Left colon (tissue), 2 donors: Measurements from ENCODE around the gene OPCML. TPM values are rescaled to one million over a fixed set of nuclear protein-coding genes. Genes with fewer than 3 reads are reported as not detected.

Source experiments
- ATAC-seq: fragments of 200-7000 bp; cut with Tn5 transposase; one replicate; pipeline ENCODE4 v1.9.1; 2020; ENCODE audit warnings: mild to moderate bottlenecking, moderate library complexity
- DNase-seq, 2 donors: peaks; one replicate each; pipeline ENCODE4 v3.0.0-alpha.2; 2020
- intact Hi-C, 2 donors: fragments of 100-400 bp; cut with DNase I in 1 of 2; cut with micrococcal nuclease in 1 of 2; formaldehyde crosslinking; loops; one replicate each; pipeline versions ENCODE4 v1.11.2 to v1.14.0; 2022; cut with DNase I, micrococcal nuclease
- total RNA-seq, 2 donors: library from RNA; stranded (reverse); fragmentation: NEBNext Ultra II Directional; extraction: Animal tissue kit (Norgen Biotek cat#: 25700); gene quantifications; one replicate each; pipeline ENCODE4 v1.2.1, GENCODE V29; 2021
- donor health status: DM: no; HTN: no; CAD: no.
- donor health status: DM: yes; HTN: yes; CAD: no.

Gene OPCML
- total RNA-seq, 2 donors from 2014 or later, result 0.06 to 0.11 TPM

DNA sequence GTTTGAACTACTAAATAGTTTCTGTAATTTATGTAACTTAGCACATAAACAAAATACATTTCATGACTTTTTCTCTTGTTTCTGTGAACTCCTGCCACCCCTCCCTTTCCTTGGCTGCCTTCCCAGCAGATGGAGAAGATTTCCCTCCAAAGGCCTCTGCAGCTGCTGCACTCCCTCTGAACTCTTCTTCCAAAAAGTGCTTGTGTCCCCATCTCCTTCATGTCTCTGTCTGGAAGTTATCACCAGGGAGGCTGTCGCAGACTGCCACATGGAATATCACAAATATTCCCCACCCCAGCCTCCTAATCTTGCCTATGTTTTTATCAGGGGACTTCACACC is 1068.3 kb downstream of the OPCML start:
- intact Hi-C loops, result no loop called here
- DNase-seq (peak in 1 of 2 donors; percentile 5), ATAC-seq (no peak)

DNA sequence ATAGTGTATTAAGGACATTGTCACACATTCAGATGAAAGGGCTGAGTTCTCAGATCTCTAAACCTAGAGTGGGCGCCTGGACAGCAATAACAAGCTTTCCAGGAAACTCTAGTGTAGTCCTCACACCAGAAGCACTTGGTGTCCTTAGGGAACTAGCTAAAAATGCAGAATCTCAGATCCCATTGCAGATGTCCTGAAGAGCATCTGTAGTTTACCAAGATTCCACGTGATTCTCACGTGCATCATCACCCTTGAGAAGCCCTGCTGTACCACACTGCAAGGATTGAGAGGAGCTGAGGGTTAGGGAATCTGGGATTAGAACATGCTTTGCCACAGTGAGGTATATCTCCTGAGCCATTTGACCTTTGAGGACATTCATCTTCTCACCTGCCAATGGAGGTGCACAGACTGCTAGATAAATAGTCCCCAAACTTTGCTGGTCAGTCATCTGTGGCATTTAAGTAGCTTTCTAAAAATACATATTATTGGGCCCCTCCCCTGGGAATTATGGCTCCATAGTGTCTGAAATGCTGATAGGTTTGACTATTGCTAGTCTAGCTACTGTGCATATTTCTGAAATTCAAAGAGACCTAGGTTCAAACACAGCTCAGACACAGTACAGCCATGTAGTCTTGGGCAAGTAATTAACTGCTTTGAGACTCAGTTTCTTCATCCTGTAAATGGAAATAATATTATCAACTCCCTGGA is 1068.9 kb downstream of the OPCML start:
- intact Hi-C loops, result no loop called here
- DNase-seq (no peak), ATAC-seq (no peak)

DNA sequence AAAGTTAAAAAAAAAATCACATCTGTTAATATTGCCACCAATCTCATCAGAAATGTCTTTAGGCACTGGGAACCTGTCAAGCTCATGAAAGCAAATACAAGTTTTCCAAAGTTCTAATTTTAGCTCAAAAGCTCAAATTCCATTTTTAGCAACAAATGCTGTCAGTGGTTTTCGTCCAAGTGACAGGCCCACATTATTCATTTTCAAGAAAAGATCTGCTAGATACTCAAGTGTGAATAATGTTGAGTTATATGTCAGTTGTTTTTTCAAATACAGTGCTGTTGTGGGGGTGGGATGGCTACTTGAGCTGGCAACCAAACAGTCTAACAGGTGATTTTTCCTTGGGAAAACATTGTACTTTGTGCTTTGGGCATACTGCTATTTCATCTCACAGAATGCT is 1072.6 kb downstream of the OPCML start:
- DNase-seq (no peak), ATAC-seq (no peak)
- intact Hi-C loops, result no loop called here

DNA sequence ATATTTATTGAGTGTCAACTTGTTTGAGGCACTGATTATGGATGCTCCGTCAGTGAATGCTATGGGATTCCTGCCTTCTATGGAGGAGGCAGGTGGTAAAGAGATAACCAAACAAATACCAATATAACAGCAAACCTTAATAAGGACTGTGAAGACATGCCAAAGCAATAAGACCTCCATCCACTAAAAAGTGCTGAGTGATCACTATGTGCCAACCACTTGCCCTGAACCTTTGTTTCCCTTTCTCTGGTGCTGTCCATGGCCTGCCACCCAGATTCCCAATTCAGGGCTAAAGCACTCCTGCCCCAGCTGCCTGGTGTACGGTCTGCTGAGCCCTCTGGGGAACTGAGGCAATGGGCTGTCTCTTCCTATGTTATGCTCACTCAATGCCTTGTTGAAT is 1074.9 kb downstream of the OPCML start:
- ATAC-seq (no peak), DNase-seq (no peak)
- intact Hi-C loops, result no loop called here

DNA sequence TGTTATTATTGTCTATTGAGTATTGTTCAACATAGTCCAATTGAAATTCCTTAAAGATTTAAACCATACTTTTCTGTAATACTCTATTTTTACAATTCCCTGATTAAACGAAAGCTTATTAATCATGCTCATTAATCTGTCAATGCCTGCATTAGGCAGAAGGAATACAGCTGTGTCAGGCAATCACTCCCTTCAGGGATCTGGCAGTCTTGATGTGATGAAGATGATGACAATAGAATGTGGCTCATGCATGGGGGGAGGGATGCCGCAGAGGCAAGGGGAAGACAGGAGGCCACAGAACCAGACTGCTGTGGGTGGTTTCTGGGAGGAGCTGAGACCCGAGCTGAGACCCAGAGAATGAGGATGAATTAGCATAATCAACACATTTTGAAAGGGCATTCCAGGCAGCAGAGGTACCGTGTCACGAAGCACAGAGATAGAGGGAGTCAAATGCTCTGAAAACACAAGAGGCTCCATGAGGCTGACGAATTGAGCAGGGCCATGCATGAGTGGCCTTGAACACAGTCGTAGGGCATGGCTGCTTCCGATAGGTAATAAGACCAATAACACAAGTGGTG is 1075.5 kb downstream of the OPCML start:
- intact Hi-C loops, result no loop called here
- DNase-seq, result no peak
- ATAC-seq, result no peak

DNA sequence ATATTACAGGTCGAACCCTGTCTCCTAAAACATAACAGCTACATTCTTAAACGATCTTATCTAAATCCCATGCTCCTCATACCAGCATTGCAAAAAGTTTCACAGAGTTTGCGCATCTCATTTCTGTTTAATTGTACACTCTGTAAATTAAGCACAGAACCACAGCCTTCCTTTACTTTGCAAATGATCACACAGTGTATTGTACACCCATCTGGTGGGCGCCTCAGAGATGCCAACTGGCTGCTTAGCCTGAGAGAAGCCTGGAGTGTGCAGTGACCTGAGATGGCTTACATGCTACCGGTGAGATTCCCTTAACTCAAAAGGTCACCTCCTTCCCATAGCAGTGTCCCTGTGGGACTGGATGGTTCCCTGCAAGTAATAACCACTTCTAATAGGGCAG is 1077.3 kb downstream of the OPCML start:
- DNase-seq (no peak), ATAC-seq (no peak)
- intact Hi-C loops, result no loop called here

DNA sequence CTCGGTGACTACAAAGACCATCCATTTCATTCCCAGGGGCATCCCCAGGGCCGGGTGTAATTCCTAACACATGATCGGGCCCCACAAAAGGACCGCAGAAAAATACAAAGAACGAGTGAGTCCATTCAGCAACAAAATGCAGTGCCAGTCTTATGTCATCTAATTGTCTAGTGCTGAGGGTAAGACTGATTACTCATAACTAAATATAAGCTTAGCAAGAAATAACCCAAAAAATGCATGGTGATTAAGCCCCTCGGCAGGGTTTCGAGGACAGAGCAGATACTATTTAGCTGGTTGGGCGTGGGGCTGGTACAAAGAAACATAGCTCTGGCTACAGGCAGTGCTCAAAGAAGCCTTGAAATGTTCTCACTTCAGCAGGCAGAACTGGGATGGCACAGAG is 1078.9 kb downstream of the OPCML start:
- ATAC-seq (no peak), DNase-seq (no peak)
- intact Hi-C loops, result no loop called here

DNA sequence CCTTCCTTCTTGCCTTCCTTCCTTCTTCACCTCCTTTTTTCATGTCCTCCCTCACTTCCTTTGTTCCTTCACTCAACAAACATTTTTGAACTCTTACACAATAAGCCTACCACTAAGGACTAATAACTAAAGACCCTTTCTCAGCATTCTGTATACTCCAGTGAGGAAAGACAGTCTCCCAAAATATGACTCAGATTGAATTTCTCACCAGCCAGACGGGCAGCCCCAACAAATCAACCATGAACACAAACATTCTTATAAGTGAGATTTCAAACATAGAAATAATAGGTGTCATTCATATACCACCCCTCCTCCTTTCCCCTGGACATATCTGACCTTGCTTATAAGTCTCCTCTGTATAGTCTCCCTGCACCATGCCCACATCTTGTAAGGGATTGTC is 1079.7 kb downstream of the OPCML start:
- ATAC-seq (no peak), DNase-seq (no peak)
- intact Hi-C loops, result no loop called here

DNA sequence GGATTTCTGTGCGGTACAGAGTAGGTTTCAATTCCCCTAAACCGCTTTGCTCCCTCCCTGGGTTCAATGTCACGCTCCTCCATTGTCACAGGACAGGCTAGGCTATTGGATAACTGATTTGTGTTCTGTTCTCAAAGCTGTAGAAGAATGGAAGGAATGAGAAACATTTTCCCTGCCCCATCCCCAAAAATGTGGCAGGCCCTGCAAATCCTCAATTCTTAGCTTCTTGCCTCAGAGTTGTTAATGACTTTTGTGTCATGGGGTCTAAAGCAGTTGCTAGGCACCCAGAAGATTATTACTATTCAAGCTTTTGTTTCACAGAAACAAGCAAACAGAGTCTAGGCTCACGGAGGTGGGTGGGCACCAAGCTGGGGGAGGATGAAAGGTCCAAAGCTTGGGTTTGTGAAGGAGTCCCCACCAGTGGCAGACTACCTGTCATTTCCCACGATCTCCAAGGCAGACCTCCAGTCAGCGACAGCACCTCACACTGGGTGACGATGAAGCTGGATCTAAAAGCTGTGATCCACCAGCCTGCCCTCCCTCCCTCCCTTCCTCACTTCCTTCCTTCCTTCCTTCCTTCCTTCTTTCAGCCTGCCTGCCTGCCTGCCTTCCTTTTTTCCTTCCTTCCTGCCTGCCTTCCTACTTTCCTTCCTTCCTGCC is 1080.2 kb downstream of the OPCML start:
- no peak for ATAC-seq
- no peak for DNase-seq
- intact Hi-C loops, result no loop called here

DNA sequence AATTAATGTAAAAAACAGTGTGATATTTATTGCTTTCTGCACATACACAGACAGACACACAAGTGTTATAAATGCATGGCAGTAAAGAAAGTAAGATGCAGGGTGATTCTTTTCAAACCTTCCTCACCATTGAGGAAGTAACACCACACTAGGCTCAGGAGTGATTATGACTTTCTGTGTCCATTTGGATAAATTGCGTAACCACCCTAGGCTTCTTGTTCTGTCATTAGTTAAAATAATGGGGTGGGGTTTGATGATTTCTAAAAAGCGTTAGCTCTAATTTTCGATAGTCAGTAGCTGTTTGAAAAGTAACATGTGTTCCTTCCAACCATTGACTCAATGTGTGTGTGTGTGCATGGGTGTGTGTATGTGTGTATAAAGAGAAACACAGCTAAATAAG is 1081.7 kb downstream of the OPCML start:
- intact Hi-C loops, result no loop called here
- DNase-seq, result no peak
- ATAC-seq, result no peak

DNA sequence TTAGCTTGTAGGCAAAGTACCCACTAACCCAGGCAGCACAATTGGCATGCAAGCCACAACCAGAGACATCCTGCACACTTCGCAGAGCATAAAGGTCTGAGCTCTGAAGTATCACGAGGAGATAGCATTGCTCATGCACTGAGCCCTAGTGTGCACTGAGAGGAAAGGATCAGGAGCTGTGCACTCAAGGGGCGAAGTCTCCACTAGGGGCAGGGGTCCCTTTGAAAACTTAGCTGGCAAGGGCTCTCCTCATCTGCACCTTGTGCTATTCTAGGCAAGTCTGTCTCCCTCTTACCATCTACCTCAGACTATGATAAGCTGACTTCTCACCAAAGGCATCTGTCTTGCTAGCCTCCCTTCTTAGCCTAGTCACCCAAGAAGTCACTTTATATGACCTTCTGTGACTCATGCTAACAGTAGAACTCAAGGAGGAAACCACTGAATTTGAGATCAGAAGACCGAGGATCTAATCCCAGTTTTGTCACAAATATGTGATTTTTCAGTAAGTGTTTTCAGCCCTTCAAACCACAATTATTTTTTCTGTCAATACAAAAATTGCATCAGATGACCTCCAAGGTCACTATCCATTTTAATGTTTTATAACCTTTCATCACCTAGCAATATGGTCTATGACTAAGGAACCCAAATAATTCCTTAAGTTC is 1083.8 kb downstream of the OPCML start:
- intact Hi-C loops, result no loop called here
- no peak for ATAC-seq
- no peak for DNase-seq

DNA sequence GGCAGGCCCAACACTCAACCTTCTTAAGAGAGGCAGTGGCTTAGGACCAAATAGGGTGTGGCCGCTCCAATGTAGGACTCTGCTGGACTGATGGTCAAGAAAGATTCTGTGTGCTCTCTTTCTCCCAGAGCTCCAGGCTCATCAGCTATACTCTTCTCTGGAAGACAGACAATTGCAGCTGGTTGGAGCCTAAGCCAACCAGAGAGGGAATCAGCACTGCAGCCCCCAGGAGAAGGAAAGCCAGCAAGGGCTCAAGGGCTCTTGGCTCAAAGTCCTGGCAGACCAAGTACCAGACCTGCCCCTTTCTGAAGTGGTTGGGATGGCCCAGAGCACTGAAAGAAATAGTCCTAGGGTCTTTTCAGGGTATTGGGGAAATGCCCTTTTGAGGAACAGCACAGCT is 1084.5 kb downstream of the OPCML start:
- ATAC-seq, result no peak
- intact Hi-C loops, result no loop called here
- DNase-seq, result no peak

DNA sequence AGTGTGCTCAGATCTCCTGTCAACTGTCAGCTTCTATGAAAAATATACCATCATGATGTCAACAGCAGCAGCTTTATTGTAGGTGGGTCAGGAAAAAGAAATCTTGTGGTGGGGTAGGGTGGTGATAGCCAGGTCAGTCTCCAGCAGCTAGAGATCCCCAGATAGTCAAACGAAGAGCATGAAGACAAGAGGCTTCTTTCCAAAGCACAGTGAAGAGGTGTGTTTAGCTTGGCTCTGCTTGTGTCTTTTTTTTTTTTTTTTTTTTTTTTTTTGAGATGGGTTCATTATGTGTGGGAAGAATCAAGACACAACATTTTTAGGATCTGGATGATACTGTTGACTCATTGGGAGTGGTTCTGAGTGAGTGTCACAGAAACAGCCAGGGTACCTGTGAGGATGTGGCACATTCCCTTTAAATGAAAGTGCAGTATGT is 1086.4 kb downstream of the OPCML start:
- no peak for DNase-seq
- intact Hi-C loops, result no loop called here
- ATAC-seq, result no peak

DNA sequence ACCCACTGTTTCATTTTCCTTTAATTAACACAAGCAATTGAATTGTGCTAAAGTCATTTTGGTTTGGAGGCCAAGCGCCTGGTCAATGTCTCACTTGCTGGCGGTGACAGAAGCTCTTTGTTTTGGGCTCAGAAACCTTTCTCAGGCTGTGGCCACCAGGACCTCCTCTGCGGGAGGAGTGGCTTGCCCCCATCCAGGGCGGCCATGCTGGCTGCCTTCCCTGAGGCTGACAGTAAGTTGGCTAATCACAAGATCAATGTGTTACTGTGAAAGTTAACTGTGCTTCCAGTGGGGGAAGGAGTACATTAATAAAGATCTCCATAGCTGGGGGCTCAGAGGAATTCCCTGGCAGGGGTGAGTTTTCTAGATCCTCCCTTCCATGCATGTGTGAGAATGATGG is 1087.4 kb downstream of the OPCML start:
- DNase-seq, result no peak
- intact Hi-C loops, result no loop called here
- no peak for ATAC-seq

DNA sequence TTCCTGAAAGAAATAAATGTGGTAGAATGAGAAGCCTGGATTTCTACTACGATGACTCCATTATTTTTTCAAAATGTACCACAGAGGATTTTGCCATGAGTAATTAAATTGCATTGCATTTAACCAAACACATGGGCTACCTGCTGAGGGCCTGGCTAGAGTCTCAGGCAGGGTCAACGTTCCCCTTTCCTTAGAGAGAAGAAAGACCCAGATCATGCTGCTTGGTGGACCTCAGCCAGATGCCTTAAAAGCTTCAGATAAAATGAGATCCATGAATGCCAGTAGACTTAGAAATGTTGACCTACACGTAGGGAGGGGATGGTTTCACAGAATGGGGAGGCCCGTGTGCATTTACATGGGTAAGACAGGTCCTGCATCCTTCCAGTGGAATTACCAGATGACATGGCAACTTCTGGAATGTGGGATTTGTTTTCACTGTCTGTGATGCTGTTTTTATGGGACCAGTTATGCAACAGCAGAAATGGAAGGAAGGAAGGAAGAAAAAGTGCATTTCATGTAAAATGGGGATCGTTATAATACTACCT is 1092.5 kb downstream of the OPCML start:
- no peak for DNase-seq
- ATAC-seq, result no peak
- intact Hi-C loops, result no loop called here

DNA sequence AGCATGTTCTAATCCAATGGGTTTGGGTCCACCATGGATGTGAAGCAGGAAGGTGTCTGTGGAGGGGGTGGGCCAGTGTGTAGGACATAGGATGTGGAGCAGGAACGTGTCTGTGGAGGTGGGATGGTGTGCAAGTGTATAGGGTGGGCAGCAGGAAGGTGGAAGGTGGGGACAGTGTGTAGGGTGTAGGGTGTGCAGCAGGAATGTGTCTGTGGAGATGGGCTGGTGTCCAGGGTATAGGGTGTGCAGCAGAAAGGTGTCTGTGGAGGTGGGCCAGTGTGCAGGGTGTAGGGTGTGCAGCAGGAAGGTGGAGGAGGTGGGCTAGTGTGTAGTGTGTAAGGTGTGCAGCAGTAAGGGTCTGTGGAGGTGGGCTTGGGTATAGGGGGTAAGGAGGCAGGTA is 1093.9 kb downstream of the OPCML start:
- no peak for DNase-seq
- no peak for ATAC-seq
- intact Hi-C loops, result no loop called here

DNA sequence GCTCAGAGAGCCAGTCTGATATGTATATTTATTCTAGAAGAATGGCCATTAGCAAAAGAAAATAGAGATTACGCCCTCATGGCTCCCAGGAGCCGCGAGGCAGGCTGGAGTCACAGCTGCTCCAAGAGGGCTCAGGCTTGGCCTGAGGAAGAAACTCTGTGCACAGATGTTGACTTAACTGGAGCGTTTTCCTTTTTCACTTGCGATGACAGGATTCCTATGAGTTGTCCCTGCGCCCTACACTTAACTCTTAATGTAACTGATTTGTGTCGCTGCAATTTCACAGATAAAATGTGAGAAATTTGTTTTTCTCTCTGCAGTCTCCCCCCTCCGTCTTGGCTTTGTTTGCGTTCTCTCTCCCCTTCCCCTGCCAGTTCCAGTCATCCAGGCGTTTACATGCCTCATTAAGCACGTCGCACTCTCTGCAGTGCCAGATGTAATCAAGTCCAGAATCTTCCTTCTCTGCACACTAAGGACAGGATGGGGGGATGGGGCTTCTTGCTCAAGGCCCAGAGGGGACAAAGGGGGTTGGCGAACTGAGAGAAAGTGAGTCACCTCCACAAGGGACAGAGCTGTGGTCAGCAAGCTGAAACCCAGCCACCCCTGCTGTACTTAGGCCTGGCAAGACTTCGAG is 1101.8 kb downstream of the OPCML start:
- ATAC-seq (no peak), DNase-seq (no peak)
- intact Hi-C loops, result no loop called here

DNA sequence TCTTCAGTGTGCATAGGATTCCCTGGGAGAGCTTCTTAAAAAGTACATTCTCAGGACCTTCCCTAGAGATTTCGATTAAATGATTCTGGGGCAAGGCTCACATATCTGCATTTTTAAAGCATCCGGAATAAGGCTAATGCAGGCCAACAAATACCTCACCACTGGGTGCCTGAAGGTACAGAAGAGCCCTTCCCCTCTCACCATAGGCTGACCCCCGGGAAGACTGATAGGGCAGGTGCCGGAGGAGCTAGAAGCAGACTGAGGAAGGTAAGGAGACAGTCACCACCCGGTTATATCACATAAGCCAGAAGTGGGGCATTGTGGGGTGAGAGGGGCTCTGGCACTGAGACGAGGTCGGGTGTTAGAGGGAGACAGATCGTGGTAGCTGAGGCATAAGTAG is 1102.6 kb downstream of the OPCML start:
- ATAC-seq (no peak), DNase-seq (no peak)
- intact Hi-C loops, result no loop called here

DNA sequence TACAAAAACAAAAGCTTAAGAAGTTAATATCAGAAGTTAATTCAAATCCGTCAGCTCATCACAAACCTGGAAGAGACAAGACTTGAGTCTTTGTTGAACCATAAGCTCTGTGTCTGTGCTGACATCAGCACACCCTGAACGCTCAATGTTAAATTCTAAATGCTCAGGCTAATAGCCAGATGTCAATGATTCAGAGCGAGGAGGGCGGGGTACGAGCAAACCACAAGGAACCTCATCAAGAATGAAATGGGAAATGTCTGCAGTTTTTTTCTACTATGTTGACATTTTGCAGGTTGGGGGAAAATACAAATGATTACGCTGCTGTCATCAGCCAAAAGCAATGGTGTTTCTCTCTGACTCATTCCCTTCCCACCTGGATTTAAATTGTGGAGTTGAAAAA is 1104.7 kb downstream of the OPCML start:
- ATAC-seq (no peak), DNase-seq (no peak)
- intact Hi-C loops, result no loop called here

DNA sequence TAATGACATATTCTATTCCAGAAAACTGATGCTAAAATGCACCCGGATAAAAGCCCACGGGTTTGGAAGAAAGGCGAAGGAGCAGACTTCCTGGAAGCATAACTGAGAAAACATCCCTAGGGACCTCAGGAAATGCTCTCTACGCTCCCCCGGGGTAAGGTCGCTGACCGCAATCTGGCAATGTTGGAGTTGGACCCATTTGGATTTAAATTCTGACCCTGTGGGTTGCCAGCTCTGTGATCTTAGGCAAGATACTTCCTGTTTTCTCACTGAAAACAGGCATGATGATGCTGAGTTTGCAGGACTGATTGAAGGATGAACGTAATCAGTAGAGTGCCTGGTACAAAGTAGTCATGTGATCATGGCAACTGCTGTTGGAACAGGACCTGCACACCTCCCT is 1107.9 kb downstream of the OPCML start:
- intact Hi-C loops, result no loop called here
- DNase-seq, result no peak
- no peak for ATAC-seq
